Suprapubic skin (tissue), 4 donors: Measurements from ENCODE around the gene GCLC. TPM values are rescaled to one million over a fixed set of nuclear protein-coding genes. Genes with fewer than 3 reads are reported as not detected.
A peak's percentile ranks its signal among the peaks of the same experiment; 100 is the strongest.

Experiments used
- DNase-seq, 2 donors: peaks; one replicate each; pipeline ENCODE4 v3.0.0-alpha.2; 2019; ENCODE audit warnings: low spot score in 2 of 2
- H3K27ac ChIP-seq: fragments of 200-600 bp; sonication (generic); one replicate; pipeline ENCODE4 v1.5.1; 2019
- H3K27me3 ChIP-seq: fragments of 200-600 bp; sonication (generic); one replicate; pipeline ENCODE4 v1.5.1; 2019
- H3K36me3 ChIP-seq: fragments of 200-600 bp; sonication (generic); one replicate; pipeline ENCODE4 v1.5.1; 2019
- H3K4me1 ChIP-seq: fragments of 200-600 bp; sonication (generic); one replicate; pipeline ENCODE4 v1.5.1; 2019
- H3K4me3 ChIP-seq: fragments of 200-600 bp; sonication (generic); one replicate; pipeline ENCODE4 v1.5.1; 2019; ENCODE audit warnings: mild to moderate bottlenecking
- H3K9me3 ChIP-seq: fragments of 200-600 bp; sonication (generic); one replicate; pipeline ENCODE4 v1.5.1; 2019
- CTCF ChIP-seq, 2 donors: fragments of 200-600 bp in 1 of 2; fragments of 450-650 bp in 1 of 2; sonication (generic) in 1 of 2; IDR thresholded peaks; one replicate each; pipeline ENCODE4 v1.5.1; 2016 to 2019; ENCODE audit warnings: antibody characterized with exemption in 2 of 2, mild to moderate bottlenecking in 1 of 2, moderate library complexity in 1 of 2
- EP300 ChIP-seq: sonication (generic); formaldehyde crosslinking; IDR thresholded peaks from one replicate; pipeline ENCODE4 v1.6.1; 2017; ENCODE audit warnings: antibody characterized with exemption
- POLR2A ChIP-seq, 2 donors: fragments of 450-650 bp; IDR thresholded peaks; one replicate each; pipeline ENCODE4 v1.6.1; 2017; ENCODE audit warnings: antibody characterized with exemption in 2 of 2, mild to moderate bottlenecking in 2 of 2, moderate library complexity in 2 of 2
- POLR2AphosphoS5 ChIP-seq, 3 donors: sonication (generic); formaldehyde crosslinking; IDR thresholded peaks; one replicate each; pipeline ENCODE4 v1.6.1; 2017; ENCODE audit warnings: antibody characterized with exemption in 3 of 3
- WGBS: methylation state at CpG from one replicate; pipeline ENCODE4 v1.1.5; 2018; 5-methylcytosine and 5-hydroxymethylcytosine counted together
- total RNA-seq, 4 donors: library from RNA; depleted of rRNA; stranded (reverse); fragments of >200 nt; gene quantifications; one replicate each; pipeline ENCODE4 v1.1.0, GENCODE V29; 2016

The GCLC gene
- total RNA-seq, 4 donors from 2014 or later, result 47.3 to 65.0 (median 51.1) TPM

- Histone ChIP-seq H3K27ac (no peak overlapping the region), H3K4me1 (no peaks in the 10 kb centered on the region), H3K9me3 (no peaks in the 10 kb centered on the region), H3K36me3 (no peaks in the 10 kb centered on the region), H3K4me3 (no peak overlapping the region), H3K27me3 (no peaks in the 10 kb centered on the region)
- WGBS, result 89% methylated on average over 2 of the region's 2 CpGs
- TF ChIP-seq CTCF (IDR thresholded peaks at IDR 0.05), result no peak
- no peak for TF ChIP-seq EP300
- no peak for TF ChIP-seq POLR2AphosphoS5 (IDR thresholded peaks at IDR 0.05)
- TF ChIP-seq POLR2A (IDR thresholded peaks at IDR 0.05), result no peak
- no peak for DNase-seq
Measured at GRCh38 chr6:53474010-53474409, 70.9 kb downstream of the GCLC start.

- no peaks in the 10 kb centered on the region for H3K36me3 ChIP-seq
- no peaks in the 10 kb centered on the region for H3K27me3 ChIP-seq
- H3K27ac ChIP-seq, result no peak overlapping the region
- H3K9me3 ChIP-seq, result no peaks in the 10 kb centered on the region
- no peak for DNase-seq
- no peak for TF ChIP-seq EP300
- no peak for TF ChIP-seq POLR2A (IDR thresholded peaks at IDR 0.05)
- no peak for TF ChIP-seq POLR2AphosphoS5 (IDR thresholded peaks at IDR 0.05)
- TF ChIP-seq CTCF (IDR thresholded peaks at IDR 0.05), result no peak
- WGBS, result 73% methylated on average over 1 of the region's 1 CpG
- H3K4me1 ChIP-seq, result peaks cover 25% of the 10 kb centered on the region
- no peak overlapping the region for H3K4me3 ChIP-seq
Measured at GRCh38 chr6:53469163-53469562, 75.7 kb downstream of the GCLC start.

GRCh38 chr6:53466257-53466656 lies 78.6 kb downstream of the GCLC start:
- no peaks in the 10 kb centered on the region for H3K27me3 ChIP-seq
- H3K36me3 ChIP-seq, result no peaks in the 10 kb centered on the region
- DNase-seq, result no peak
- TF ChIP-seq CTCF (IDR thresholded peaks at IDR 0.05), result no peak
- no peak for TF ChIP-seq EP300
- TF ChIP-seq POLR2A (IDR thresholded peaks at IDR 0.05), result no peak
- no peak for TF ChIP-seq POLR2AphosphoS5 (IDR thresholded peaks at IDR 0.05)
- H3K27ac ChIP-seq, result peak overlapping the region; percentile 85
- WGBS, result 12% methylated on average over 1 of the region's 1 CpG
- H3K9me3 ChIP-seq, result no peaks in the 10 kb centered on the region
- peaks cover 33% of the 10 kb centered on the region for H3K4me1 ChIP-seq
- H3K4me3 ChIP-seq, result no peak overlapping the region

- Histone ChIP-seq H3K36me3 (no peaks in the 10 kb centered on the region), H3K4me3 (no peak overlapping the region), H3K9me3 (no peaks in the 10 kb centered on the region), H3K27ac (peak overlapping the region; percentile 85), H3K27me3 (no peaks in the 10 kb centered on the region), H3K4me1 (peaks cover 35% of the 10 kb centered on the region)
- TF ChIP-seq POLR2A (IDR thresholded peaks at IDR 0.05), result no peak
- TF ChIP-seq POLR2AphosphoS5 (IDR thresholded peaks at IDR 0.05), result peak in 2 of 3 donors; percentile 40 to 68
- TF ChIP-seq CTCF (IDR thresholded peaks at IDR 0.05), result no peak
- no peak for TF ChIP-seq EP300
- 57% methylated on average over 5 of the region's 5 CpGs for WGBS
- DNase-seq, result no peak
Measured at GRCh38 chr6:53465732-53466131, 79.2 kb downstream of the GCLC start.

- Histone ChIP-seq H3K36me3 (no peaks in the 10 kb centered on the region), H3K4me1 (peaks cover 35% of the 10 kb centered on the region), H3K4me3 (no peak overlapping the region), H3K9me3 (no peaks in the 10 kb centered on the region), H3K27me3 (no peaks in the 10 kb centered on the region), H3K27ac (peak overlapping the region; percentile 85)
- TF ChIP-seq POLR2AphosphoS5 (IDR thresholded peaks at IDR 0.05) (no peak), EP300 (no peak), POLR2A (IDR thresholded peaks at IDR 0.05) (no peak), CTCF (IDR thresholded peaks at IDR 0.05) (no peak)
- 73% methylated on average over 7 of the region's 7 CpGs for WGBS
- no peak for DNase-seq
Measured at GRCh38 chr6:53464927-53465460, 79.9 kb downstream of the GCLC start.
